ENCODE data around the gene POU2F1.
A peak's percentile ranks its signal among the peaks of the same experiment; 100 is the strongest.

POU2F1 gene

GRCh38 chr1:167440776-167441175 lies 220.1 kb downstream of the POU2F1 start:
- TF ChIP-seq CTCF (IDR thresholded peaks at IDR 0.05; ENCODE audit: low read depth, low read length), result no peak
- DNase-seq (ENCODE audit: extremely low read depth, low read depth), result no peak

- DNase-seq (ENCODE audit: extremely low read depth, low read depth), result no peak
- no peak for TF ChIP-seq CTCF (IDR thresholded peaks at IDR 0.05; ENCODE audit: low read depth, low read length)
Observed at GRCh38 chr1:167441222-167441621, 220.5 kb downstream of the POU2F1 start.

- peak; percentile 92 for TF ChIP-seq CTCF (IDR thresholded peaks at IDR 0.05; ENCODE audit: low read depth, low read length)
- DNase-seq (ENCODE audit: extremely low read depth, low read depth), result peak; percentile 32
Observed at GRCh38 chr1:167442142-167442848, 221.6 kb downstream of the POU2F1 start.

GRCh38 chr1:167442854-167443565 lies 222.3 kb downstream of the POU2F1 start:
- DNase-seq (ENCODE audit: extremely low read depth, low read depth), result no peak
- TF ChIP-seq CTCF (IDR thresholded peaks at IDR 0.05; ENCODE audit: low read depth, low read length), result no peak

- DNase-seq (ENCODE audit: extremely low read depth, low read depth), result no peak
- no peak for TF ChIP-seq CTCF (IDR thresholded peaks at IDR 0.05; ENCODE audit: low read depth, low read length)
Observed at GRCh38 chr1:167443757-167444156, 223.1 kb downstream of the POU2F1 start.

- TF ChIP-seq CTCF (IDR thresholded peaks at IDR 0.05; ENCODE audit: low read depth, low read length), result no peak
Observed at GRCh38 chr1:167446966-167447365, 226.3 kb downstream of the POU2F1 start.

GRCh38 chr1:167447521-167448136 lies 226.9 kb downstream of the POU2F1 start:
- TF ChIP-seq CTCF (IDR thresholded peaks at IDR 0.05; ENCODE audit: low read depth, low read length), result no peak

More at GRCh38 chr1:167446966-167447365, 226.3 kb downstream of the POU2F1 start:
- DNase-seq (ENCODE audit: extremely low read depth, low read depth), result no peak

More at GRCh38 chr1:167447521-167448136, 226.9 kb downstream of the POU2F1 start:
- DNase-seq (ENCODE audit: extremely low read depth, low read depth), result no peak
